Neuronal stem cell (in vitro differentiated cells): ENCODE results near the gene EMP1.

Experiments used
- DNase-seq: peaks from one replicate; pipeline ENCODE4 v3.0.0-alpha.2; 2013; ENCODE audit warnings: low spot score
- H2AFZ ChIP-seq: one replicate; pipeline ENCODE4 v1.6.1; 2013; ENCODE audit warnings: mild to moderate bottlenecking, low read length, inconsistent platforms
- H2AK5ac ChIP-seq: 2 replicates; pipeline ENCODE4 v1.6.1; 2013; ENCODE audit warnings: low read depth, mild to moderate bottlenecking, inconsistent platforms, low read length, moderate library complexity, mixed read lengths
- H2BK120ac ChIP-seq: 2 replicates; pipeline ENCODE4 v1.6.1; 2013; ENCODE audit warnings: low read depth, mild to moderate bottlenecking, inconsistent platforms, low read length, moderate library complexity, mixed read lengths
- H2BK12ac ChIP-seq: one replicate; pipeline ENCODE4 v1.6.1; 2013; ENCODE audit warnings: low read length, inconsistent platforms
- H2BK15ac ChIP-seq: 2 replicates; pipeline ENCODE4 v1.6.1; 2013; ENCODE audit warnings: mild to moderate bottlenecking, low read length, inconsistent platforms, mixed read lengths
- H2BK5ac ChIP-seq: one replicate; pipeline ENCODE4 v1.6.1; 2013; ENCODE audit warnings: inconsistent platforms, mild to moderate bottlenecking, low read length, moderate library complexity
- H3K14ac ChIP-seq: one replicate; pipeline ENCODE4 v1.6.1; 2013; ENCODE audit warnings: low read length, inconsistent platforms
- H3K18ac ChIP-seq: 2 replicates; pipeline ENCODE4 v1.6.1; 2013; ENCODE audit warnings: low read length, inconsistent platforms
- H3K23ac ChIP-seq: 2 replicates; pipeline ENCODE4 v1.6.1; 2013; ENCODE audit warnings: low read depth, mild to moderate bottlenecking, mixed read lengths, low read length, inconsistent platforms; ENCODE audit not compliant: poor library complexity
- H3K27ac ChIP-seq: replicated peaks from 3 replicates; pipeline ENCODE4 v1.5.1; 2013; ENCODE audit warnings: low read length, inconsistent platforms
- H3K27me3 ChIP-seq, 3 experiments: 2 replicates each; pipeline ENCODE4 v1.6.1; 2013; ENCODE audit warnings: low read length in 3 of 3, mild to moderate bottlenecking in 2 of 3, inconsistent platforms in 1 of 3, low read depth in 1 of 3, mixed read lengths in 1 of 3, moderate library complexity in 1 of 3; ENCODE audit not compliant: control insufficient read depth in 3 of 3, insufficient read depth in 3 of 3
- H3K36me3 ChIP-seq, 2 donors: replicated peaks in 1 of 2; 2 replicates each; pipeline ENCODE4 v1.6.1; 2013; ENCODE audit warnings: low read length in 2 of 2; ENCODE audit not compliant: control insufficient read depth in 2 of 2, insufficient read depth in 2 of 2
- H3K4ac ChIP-seq: 2 replicates; pipeline ENCODE4 v1.6.1; 2013; ENCODE audit warnings: inconsistent platforms, mild to moderate bottlenecking, low read length, moderate library complexity
- H3K4me1 ChIP-seq, 2 donors: 1 replicate in 1 of 2; 2 replicates in 1 of 2; pipeline ENCODE4 v1.6.1; 2013; ENCODE audit warnings: low read length in 2 of 2, low read depth in 1 of 2; ENCODE audit not compliant: control insufficient read depth in 2 of 2, insufficient read depth in 1 of 2
- H3K4me2 ChIP-seq: one replicate; pipeline ENCODE4 v1.6.1; 2013; ENCODE audit warnings: mild to moderate bottlenecking, low read length, inconsistent platforms; ENCODE audit not compliant: insufficient read depth, poor library complexity, severe bottlenecking
- H3K4me3 ChIP-seq, 2 donors: 2 replicates each; pipeline ENCODE4 v1.5.1; 2013; ENCODE audit warnings: low read length in 2 of 2, mild to moderate bottlenecking in 2 of 2, inconsistent platforms in 1 of 2, moderate library complexity in 1 of 2
- H3K79me1 ChIP-seq: one replicate; pipeline ENCODE4 v1.6.1; 2013; ENCODE audit warnings: low read depth, mild to moderate bottlenecking, inconsistent platforms, low read length, moderate library complexity
- H3K9ac ChIP-seq: one replicate; pipeline ENCODE4 v1.6.1; 2013; ENCODE audit warnings: mild to moderate bottlenecking, low read depth, low read length, inconsistent platforms; ENCODE audit not compliant: poor library complexity
- H3K9me3 ChIP-seq, 2 donors: replicated peaks in 1 of 2; 2 replicates each; pipeline versions ENCODE3 to v1.6.1; 2013; ENCODE audit warnings: low read length in 2 of 2, mild to moderate bottlenecking in 2 of 2, inconsistent platforms in 1 of 2, low read depth in 1 of 2, mixed read lengths in 1 of 2, moderate library complexity in 1 of 2; ENCODE audit not compliant: control insufficient read depth in 2 of 2, insufficient read depth in 1 of 2
- H4K8ac ChIP-seq: one replicate; pipeline ENCODE4 v1.6.1; 2013; ENCODE audit warnings: low read depth, mild to moderate bottlenecking, inconsistent platforms, low read length, moderate library complexity
- H4K91ac ChIP-seq: one replicate; pipeline ENCODE4 v1.6.1; 2013; ENCODE audit warnings: low read length, low read depth, mild to moderate bottlenecking, inconsistent platforms; ENCODE audit not compliant: poor library complexity
- WGBS, 2 donors: extraction: QIAGEN DNeasy Blood & Tissue Kit; methylation state at CpG; one replicate each; pipeline ENCODE4 v1.1.7; 2013; ENCODE audit warnings: missing lambda C conversion rate in 2 of 2, mixed read lengths in 1 of 2; ENCODE audit not compliant: insufficient read length in 2 of 2, insufficient replicate concordance in 1 of 2; ENCODE audit errors: extremely low coverage in 2 of 2; 5-methylcytosine and 5-hydroxymethylcytosine counted together

Gene EMP1

GRCh38 chr12:13247596-13247995 is 51.1 kb downstream of the EMP1 start:
- Histone ChIP-seq H2BK15ac (no peak overlapping the region), H3K9ac (no peak overlapping the region), H2BK5ac (no peak overlapping the region), H3K27ac (no peak overlapping the region), H3K4ac (no peak overlapping the region), H3K4me1 (peaks cover 0 to 2% of the 10 kb centered on the region in 2 donors), H4K8ac (no peak overlapping the region), H3K4me3 (no peak overlapping the region), H3K79me1 (no peaks in the 10 kb centered on the region), H3K18ac (no peak overlapping the region), H3K4me2 (no peak overlapping the region), H4K91ac (no peak overlapping the region), H3K9me3 (peaks cover 0 to 2% of the 10 kb centered on the region in 2 donors), H2AK5ac (no peak overlapping the region), H2AFZ (no peak overlapping the region), H3K14ac (no peak overlapping the region), H3K23ac (no peak overlapping the region), H3K36me3 (no peaks in the 10 kb centered on the region), H2BK12ac (no peak overlapping the region), H2BK120ac (no peak overlapping the region), H3K27me3 (no peaks in the 10 kb centered on the region)
- no peak for DNase-seq
- no CpG with 5 or more reads among the region's 3 CpGs for WGBS, 2 donors

GRCh38 chr12:13248964-13249363 is 52.4 kb downstream of the EMP1 start:
- Histone ChIP-seq H3K9me3 (peaks cover 0 to 2% of the 10 kb centered on the region in 2 donors), H3K36me3 (no peaks in the 10 kb centered on the region), H3K79me1 (no peaks in the 10 kb centered on the region), H3K23ac (no peak overlapping the region), H3K18ac (no peak overlapping the region), H3K4ac (no peak overlapping the region), H2BK120ac (no peak overlapping the region), H2BK5ac (no peak overlapping the region), H2BK15ac (no peak overlapping the region), H3K4me3 (no peak overlapping the region), H3K4me2 (no peak overlapping the region), H2AFZ (no peak overlapping the region), H3K14ac (no peak overlapping the region), H3K9ac (no peak overlapping the region), H4K8ac (no peak overlapping the region), H3K27ac (no peak overlapping the region), H3K27me3 (no peaks in the 10 kb centered on the region), H2BK12ac (no peak overlapping the region), H2AK5ac (no peak overlapping the region), H4K91ac (no peak overlapping the region), H3K4me1 (peaks cover 0 to 2% of the 10 kb centered on the region in 2 donors)
- DNase-seq: no peak
- WGBS, 2 donors: no CpG with 5 or more reads among the region's 1 CpG

- Histone ChIP-seq H3K9me3 (peaks cover 0 to 2% of the 10 kb centered on the region in 2 donors), H3K14ac (no peak overlapping the region), H2AFZ (no peak overlapping the region), H2AK5ac (peak overlapping the region; percentile 47), H4K91ac (no peak overlapping the region), H3K9ac (no peak overlapping the region), H3K27me3 (no peaks in the 10 kb centered on the region), H3K4me3 (no peak overlapping the region), H2BK15ac (no peak overlapping the region), H3K27ac (no peak overlapping the region), H3K4me1 (peaks cover 0 to 2% of the 10 kb centered on the region in 2 donors), H3K36me3 (no peaks in the 10 kb centered on the region), H2BK12ac (no peak overlapping the region), H3K4ac (no peak overlapping the region), H2BK5ac (no peak overlapping the region), H3K4me2 (no peak overlapping the region), H4K8ac (no peak overlapping the region), H2BK120ac (no peak overlapping the region), H3K18ac (peak overlapping the region; percentile 77), H3K23ac (no peak overlapping the region), H3K79me1 (no peaks in the 10 kb centered on the region)
- no CpG with 5 or more reads among the region's 1 CpG for WGBS, 2 donors
- no peak for DNase-seq
Observed at GRCh38 chr12:13250416-13250815, 53.9 kb downstream of the EMP1 start.

- Histone ChIP-seq H3K4me1 (peaks cover 5 to 6% of the 10 kb centered on the region in 2 donors), H3K36me3 (no peaks in the 10 kb centered on the region), H2BK120ac (no peak overlapping the region), H3K79me1 (no peaks in the 10 kb centered on the region), H3K4me3 (no peak overlapping the region), H3K9ac (no peak overlapping the region), H4K91ac (no peak overlapping the region), H3K14ac (no peak overlapping the region), H3K23ac (no peak overlapping the region), H3K18ac (no peak overlapping the region), H3K4me2 (no peak overlapping the region), H2AFZ (no peak overlapping the region), H3K27ac (no peak overlapping the region), H4K8ac (no peak overlapping the region), H2BK12ac (no peak overlapping the region), H3K4ac (no peak overlapping the region), H3K9me3 (no peaks in the 10 kb centered on the region), H2AK5ac (no peak overlapping the region), H3K27me3 (no peaks in the 10 kb centered on the region), H2BK15ac (no peak overlapping the region), H2BK5ac (no peak overlapping the region)
- no CpG with 5 or more reads among the region's 5 CpGs for WGBS, 2 donors
- no peak for DNase-seq
Observed at GRCh38 chr12:13251521-13251920, 55.0 kb downstream of the EMP1 start.
